ENCODE results near the gene USH2A.

USH2A gene

DNA sequence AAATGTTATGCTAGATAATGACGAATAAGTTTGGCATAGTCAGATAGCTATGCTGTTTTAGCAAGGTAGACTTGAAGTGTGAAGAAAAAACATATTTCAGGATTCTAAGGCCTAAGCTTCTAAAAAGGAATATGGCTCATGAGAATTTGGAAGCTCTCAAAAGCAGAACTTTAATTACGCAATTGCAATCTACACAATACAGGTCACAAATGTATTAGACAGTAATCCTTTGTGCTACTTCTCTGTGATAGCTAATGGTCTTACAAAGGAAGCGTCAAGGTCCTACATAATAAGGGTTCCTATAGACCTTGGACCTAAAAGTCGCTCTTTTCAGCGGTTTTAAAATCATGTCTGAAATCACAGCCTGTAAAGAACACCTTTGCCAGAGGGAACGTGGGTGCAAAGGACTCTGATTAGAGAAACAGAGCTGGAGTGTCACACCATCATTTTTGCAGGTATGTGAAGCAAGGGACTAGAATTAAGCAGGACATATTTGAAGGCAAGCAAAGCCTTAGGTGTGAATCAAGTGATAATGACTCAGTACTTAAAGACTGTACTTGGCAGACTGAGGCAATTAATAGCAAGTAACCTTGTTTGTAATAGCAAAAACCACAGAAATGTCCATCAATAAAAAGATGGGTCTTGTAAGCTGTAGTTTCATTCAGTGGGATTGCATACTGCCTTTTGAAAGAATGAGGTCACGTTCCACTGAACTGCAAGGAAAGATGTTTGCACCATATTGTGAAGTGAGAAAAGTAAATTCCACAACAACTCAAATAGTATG lies 436.0 kb downstream of the USH2A start:
- Histone ChIP-seq H3K9ac (ENCODE audit: low read length) (no peak overlapping the region), H4K20me1 (ENCODE audit: low read depth, low read length) (no peaks in the 10 kb centered on the region), H3K9me2 (replicated peaks; ENCODE audit: insufficient read depth, low read length) (no peaks in the 10 kb centered on the region), H3F3A (ENCODE audit: insufficient read depth) (no peaks in the 10 kb centered on the region), H3K27me3 (ENCODE audit: low read length) (no peaks in the 10 kb centered on the region), H3K9me3 (ENCODE audit: insufficient read depth, low read length) (no peaks in the 10 kb centered on the region), H3K4me3 (ENCODE audit: insufficient read depth, low read length, poor library complexity, severe bottlenecking) (no peak overlapping the region), H3K4me2 (ENCODE audit: low read depth, low read length, poor library complexity, severe bottlenecking) (no peak overlapping the region), H3K27ac (ENCODE audit: low read depth, low read length) (no peak overlapping the region), H3K36me3 (ENCODE audit: low read length) (no peaks in the 10 kb centered on the region), H3K79me2 (ENCODE audit: insufficient read depth, low read length) (no peaks in the 10 kb centered on the region), H2AFZ (ENCODE audit: low read depth, low read length, severe bottlenecking) (no peak overlapping the region)
- no peak for TF ChIP-seq EZH2phosphoT487 (conservative IDR thresholded peaks at IDR 0.05; ENCODE audit: low read length)
- TF ChIP-seq, protein P1, sequence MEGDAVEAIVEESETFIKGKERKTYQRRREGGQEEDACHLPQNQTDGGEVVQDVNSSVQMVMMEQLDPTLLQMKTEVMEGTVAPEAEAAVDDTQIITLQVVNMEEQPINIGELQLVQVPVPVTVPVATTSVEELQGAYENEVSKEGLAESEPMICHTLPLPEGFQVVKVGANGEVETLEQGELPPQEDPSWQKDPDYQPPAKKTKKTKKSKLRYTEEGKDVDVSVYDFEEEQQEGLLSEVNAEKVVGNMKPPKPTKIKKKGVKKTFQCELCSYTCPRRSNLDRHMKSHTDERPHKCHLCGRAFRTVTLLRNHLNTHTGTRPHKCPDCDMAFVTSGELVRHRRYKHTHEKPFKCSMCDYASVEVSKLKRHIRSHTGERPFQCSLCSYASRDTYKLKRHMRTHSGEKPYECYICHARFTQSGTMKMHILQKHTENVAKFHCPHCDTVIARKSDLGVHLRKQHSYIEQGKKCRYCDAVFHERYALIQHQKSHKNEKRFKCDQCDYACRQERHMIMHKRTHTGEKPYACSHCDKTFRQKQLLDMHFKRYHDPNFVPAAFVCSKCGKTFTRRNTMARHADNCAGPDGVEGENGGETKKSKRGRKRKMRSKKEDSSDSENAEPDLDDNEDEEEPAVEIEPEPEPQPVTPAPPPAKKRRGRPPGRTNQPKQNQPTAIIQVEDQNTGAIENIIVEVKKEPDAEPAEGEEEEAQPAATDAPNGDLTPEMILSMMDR (IDR thresholded peaks at IDR 0.05; ENCODE audit: insufficient read depth, low read length, poor library complexity, severe bottlenecking): no peak

DNA sequence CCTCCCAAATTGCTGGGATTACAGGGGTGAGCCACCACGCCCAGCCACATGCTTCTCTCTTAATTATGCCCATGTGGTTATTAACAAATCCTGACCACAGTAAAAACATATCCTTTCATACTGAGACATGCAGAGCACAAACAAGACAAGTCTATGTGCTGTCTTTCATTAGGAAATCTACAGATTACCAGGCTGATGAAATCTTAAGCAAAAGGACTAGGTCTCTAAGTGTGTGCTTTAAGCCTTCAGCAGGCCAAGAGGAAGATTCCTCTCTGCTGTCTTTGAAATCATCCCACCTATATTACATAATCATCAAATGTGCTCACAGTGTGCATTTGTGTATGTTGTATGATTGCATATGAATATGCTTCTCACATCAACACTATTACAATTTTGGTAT lies 436.8 kb downstream of the USH2A start:
- Histone ChIP-seq H4K20me1 (ENCODE audit: low read depth, low read length) (no peaks in the 10 kb centered on the region), H3K27ac (ENCODE audit: low read depth, low read length) (no peak overlapping the region), H3K4me2 (ENCODE audit: low read depth, low read length, poor library complexity, severe bottlenecking) (no peak overlapping the region), H3K36me3 (ENCODE audit: low read length) (no peaks in the 10 kb centered on the region), H3K4me3 (ENCODE audit: insufficient read depth, low read length, poor library complexity, severe bottlenecking) (no peak overlapping the region), H2AFZ (ENCODE audit: low read depth, low read length, severe bottlenecking) (no peak overlapping the region), H3F3A (ENCODE audit: insufficient read depth) (no peaks in the 10 kb centered on the region), H3K79me2 (ENCODE audit: insufficient read depth, low read length) (no peaks in the 10 kb centered on the region), H3K9me2 (replicated peaks; ENCODE audit: insufficient read depth, low read length) (no peaks in the 10 kb centered on the region), H3K9ac (ENCODE audit: low read length) (no peak overlapping the region), H3K27me3 (ENCODE audit: low read length) (no peaks in the 10 kb centered on the region), H3K9me3 (ENCODE audit: insufficient read depth, low read length) (no peaks in the 10 kb centered on the region)
- TF ChIP-seq EZH2phosphoT487 (conservative IDR thresholded peaks at IDR 0.05; ENCODE audit: low read length): no peak

DNA sequence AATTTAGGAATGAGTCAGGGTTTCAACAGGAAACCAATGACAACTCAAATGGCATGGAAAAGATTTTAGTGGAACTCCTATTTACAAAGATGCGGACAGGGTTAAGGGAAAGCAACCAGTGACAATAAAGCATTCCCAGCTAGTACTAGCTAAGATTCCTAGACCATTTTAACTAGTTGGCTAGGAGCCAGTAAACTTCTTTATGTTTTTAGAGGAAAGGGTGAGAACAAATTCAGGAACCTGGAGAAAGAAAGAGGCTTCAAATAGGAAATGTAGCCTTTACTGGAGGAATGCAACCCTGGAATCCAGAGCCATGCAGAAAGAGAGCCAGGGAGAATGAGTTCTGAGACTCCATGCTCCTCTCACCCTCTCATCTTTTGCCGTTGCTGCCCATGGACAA lies 439.6 kb downstream of the USH2A start:
- Histone ChIP-seq H3F3A (ENCODE audit: insufficient read depth) (no peaks in the 10 kb centered on the region), H3K9me2 (replicated peaks; ENCODE audit: insufficient read depth, low read length) (no peaks in the 10 kb centered on the region), H3K27me3 (ENCODE audit: low read length) (no peaks in the 10 kb centered on the region), H3K27ac (ENCODE audit: low read depth, low read length) (no peak overlapping the region), H3K4me3 (ENCODE audit: insufficient read depth, low read length, poor library complexity, severe bottlenecking) (no peak overlapping the region), H3K36me3 (ENCODE audit: low read length) (no peaks in the 10 kb centered on the region), H2AFZ (ENCODE audit: low read depth, low read length, severe bottlenecking) (no peak overlapping the region), H3K4me2 (ENCODE audit: low read depth, low read length, poor library complexity, severe bottlenecking) (no peak overlapping the region), H3K9ac (ENCODE audit: low read length) (no peak overlapping the region), H3K79me2 (ENCODE audit: insufficient read depth, low read length) (no peaks in the 10 kb centered on the region), H4K20me1 (ENCODE audit: low read depth, low read length) (no peaks in the 10 kb centered on the region), H3K9me3 (ENCODE audit: insufficient read depth, low read length) (no peaks in the 10 kb centered on the region)
- TF ChIP-seq EZH2phosphoT487 (conservative IDR thresholded peaks at IDR 0.05; ENCODE audit: low read length): no peak
- TF ChIP-seq, protein P1 (IDR thresholded peaks at IDR 0.05; ENCODE audit: insufficient read depth, low read length, poor library complexity, severe bottlenecking): no peak

DNA sequence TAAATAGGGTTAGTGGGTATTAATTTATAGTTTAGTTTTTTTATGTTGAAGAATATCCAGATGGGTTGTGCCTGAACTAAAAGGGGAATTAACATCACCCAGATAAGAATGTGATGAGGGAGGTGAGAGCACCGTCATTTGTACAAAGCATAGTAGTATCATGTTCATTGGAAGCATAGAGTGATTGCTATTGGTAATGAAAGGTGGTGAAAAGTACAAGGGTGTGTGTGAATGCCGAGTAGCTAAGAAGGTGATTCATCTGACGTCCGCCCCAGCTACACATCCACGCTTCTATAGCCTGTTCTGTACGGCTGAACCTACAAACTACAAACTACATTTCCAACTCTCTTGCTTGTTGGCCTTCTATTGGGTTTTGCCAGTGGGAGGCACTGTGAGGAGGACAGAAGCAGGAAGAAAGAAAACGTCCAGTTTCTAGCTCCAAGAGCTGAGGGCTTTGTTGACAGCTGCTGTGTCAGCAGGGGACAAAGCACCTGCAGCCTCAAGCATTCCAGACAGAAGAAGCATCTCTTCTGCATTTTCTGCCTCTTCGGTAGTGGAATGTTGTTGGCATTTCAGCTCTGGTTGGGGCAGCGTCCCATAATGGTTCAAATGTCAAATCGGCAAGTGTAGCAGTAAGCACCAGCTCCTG lies 451.3 kb downstream of the USH2A start:
- H2AFZ ChIP-seq (ENCODE audit: low read depth, low read length, severe bottlenecking): no peak overlapping the region
- H3K9me2 ChIP-seq (replicated peaks; ENCODE audit: insufficient read depth, low read length): no peaks in the 10 kb centered on the region
- H4K20me1 ChIP-seq (ENCODE audit: low read depth, low read length): no peaks in the 10 kb centered on the region

More for the DNA sequence above, 451.3 kb downstream of the USH2A start:
- Histone ChIP-seq H3K9ac (ENCODE audit: low read length) (no peak overlapping the region), H3K79me2 (ENCODE audit: insufficient read depth, low read length) (no peaks in the 10 kb centered on the region), H3K4me3 (ENCODE audit: insufficient read depth, low read length, poor library complexity, severe bottlenecking) (no peak overlapping the region), H3K27me3 (ENCODE audit: low read length) (no peaks in the 10 kb centered on the region), H3F3A (ENCODE audit: insufficient read depth) (no peaks in the 10 kb centered on the region), H3K36me3 (ENCODE audit: low read length) (no peaks in the 10 kb centered on the region), H3K27ac (ENCODE audit: low read depth, low read length) (no peak overlapping the region), H3K4me2 (ENCODE audit: low read depth, low read length, poor library complexity, severe bottlenecking) (no peak overlapping the region), H3K9me3 (ENCODE audit: insufficient read depth, low read length) (no peaks in the 10 kb centered on the region)
- TF ChIP-seq EZH2phosphoT487 (conservative IDR thresholded peaks at IDR 0.05; ENCODE audit: low read length): no peak
- TF ChIP-seq, protein P1 (IDR thresholded peaks at IDR 0.05; ENCODE audit: insufficient read depth, low read length, poor library complexity, severe bottlenecking): no peak

Measured in SU-DHL-6 (cell line).